Keratinocyte (primary cell): ENCODE results near the gene ZNF544. TPM values are rescaled to one million over a fixed set of nuclear protein-coding genes. Genes with fewer than 3 reads are reported as not detected.

Experiments used
- DNase-seq: peaks from one replicate; pipeline ENCODE4 v3.0.0-alpha.2; 2011; ENCODE audit warnings: low read depth, missing footprints, low spot score
- FAIRE-seq: peaks from 2 replicates; lab custom pipeline; 2011; peaks lifted over from hg19 to GRCh38; lab: Jason Lieb, UNC
- H2AFZ ChIP-seq: 2 replicates; pipeline ENCODE4 v1.6.0; 2012; ENCODE audit warnings: low read length, control low read depth, inconsistent platforms; ENCODE audit not compliant: control insufficient read depth
- H3K27ac ChIP-seq: 2 replicates; pipeline ENCODE4 v1.5.1; 2011; ENCODE audit warnings: low read length; ENCODE audit not compliant: control insufficient read depth, insufficient read depth
- H3K27me3 ChIP-seq: 3 replicates; pipeline ENCODE4 v1.6.0; 2011; ENCODE audit warnings: low read length; ENCODE audit not compliant: control insufficient read depth, insufficient read depth; ENCODE audit errors: extremely low read depth
- H3K36me3 ChIP-seq, 2 experiments: 2 replicates in 1 of 2; 3 replicates in 1 of 2; pipeline ENCODE4 v1.5.1; 2011; ENCODE audit warnings: low read length in 2 of 2, mild to moderate bottlenecking in 1 of 2; ENCODE audit not compliant: control insufficient read depth in 2 of 2, insufficient read depth in 2 of 2; ENCODE audit errors: extremely low read depth in 1 of 2
- H3K4me1 ChIP-seq: 3 replicates; pipeline ENCODE4 v1.5.1; 2011; ENCODE audit warnings: low read length; ENCODE audit not compliant: control insufficient read depth, insufficient read depth; ENCODE audit errors: extremely low read depth
- H3K4me2 ChIP-seq: 3 replicates; pipeline ENCODE4 v1.6.0; 2011; ENCODE audit warnings: low read depth, low read length; ENCODE audit not compliant: control insufficient read depth, insufficient read depth; ENCODE audit errors: extremely low read depth
- H3K4me3 ChIP-seq, 3 experiments: fragments of 200-600 bp in 1 of 3; sonication (generic) in 1 of 3; 2 replicates in 2 of 3; 3 replicates in 1 of 3; pipeline ENCODE4 v1.5.1; 2011 to 2016; ENCODE audit warnings: low read length in 3 of 3, mild to moderate bottlenecking in 3 of 3, control low read depth in 2 of 3, inconsistent platforms in 1 of 3, low read depth in 1 of 3, mixed read lengths in 1 of 3, mixed run types in 1 of 3, moderate library complexity in 1 of 3; ENCODE audit not compliant: control insufficient read depth in 2 of 3, insufficient read depth in 2 of 3; ENCODE audit errors: extremely low read depth in 1 of 3
- H3K79me2 ChIP-seq: 2 replicates; pipeline ENCODE4 v1.6.0; 2012; ENCODE audit warnings: low read length; ENCODE audit not compliant: control insufficient read depth, insufficient read depth
- H3K9ac ChIP-seq: 3 replicates; pipeline ENCODE4 v1.6.0; 2011; ENCODE audit warnings: low read length; ENCODE audit not compliant: control insufficient read depth, insufficient read depth; ENCODE audit errors: extremely low read depth
- H3K9me1 ChIP-seq: 3 replicates; pipeline ENCODE4 v1.6.0; 2011; ENCODE audit warnings: low read length; ENCODE audit not compliant: control insufficient read depth, insufficient read depth; ENCODE audit errors: extremely low read depth
- H3K9me3 ChIP-seq: 2 replicates; pipeline ENCODE4 v1.5.1; 2012; ENCODE audit warnings: low read depth, low read length; ENCODE audit not compliant: control insufficient read depth
- H4K20me1 ChIP-seq: 3 replicates; pipeline ENCODE4 v1.6.0; 2011; ENCODE audit warnings: low read length; ENCODE audit not compliant: control insufficient read depth, insufficient read depth; ENCODE audit errors: extremely low read depth
- CTCF ChIP-seq, 3 experiments: IDR thresholded peaks in 1 of 3; conservative IDR thresholded peaks in 1 of 3; optimal IDR thresholded peaks in 1 of 3; 2 replicates in 2 of 3; 3 replicates in 1 of 3; pipeline versions ENCODE3 to v1.5.1; 2011; ENCODE audit warnings: low read length in 3 of 3, mild to moderate bottlenecking in 3 of 3, moderate library complexity in 2 of 3, control low read depth in 1 of 3, inconsistent platforms in 1 of 3; ENCODE audit not compliant: insufficient read depth in 2 of 3; ENCODE audit errors: extremely low read depth in 1 of 3
- EZH2 ChIP-seq: IDR thresholded peaks from one replicate; pipeline ENCODE4 v1.6.1; 2012; ENCODE audit warnings: inconsistent platforms, mild to moderate bottlenecking, low read length, moderate library complexity
- dilution Hi-C: fragments of 300-500 bp; cut with MboI; formaldehyde crosslinking; loops from one replicate; pipeline ENCODE4 v1.7.0; 2020; ENCODE audit warnings: low sequenced_read_pairs; ENCODE audit not compliant: extremely low pct_ligation_motif_present
- polyA plus RNA-seq, 5 experiments: library from polyadenylated mRNA; depleted of rRNA in 3 of 5; stranded (reverse) in 3 of 5; stranded (forward) in 1 of 5; unstranded in 1 of 5; fragments of >200 nt; gene quantifications; 1 replicate in 1 of 5; 2 replicates in 3 of 5; 3 replicates in 1 of 5; pipeline versions ENCODE4 v1.2.1 to v1.2.3, GENCODE V29; 2011 to 2012; ENCODE audit warnings: missing spikeins in 2 of 5, low read depth in 1 of 5, low replicate concordance in 1 of 5

Gene ZNF544
- polyA plus RNA-seq, 1 donor (not counting 4 experiments of a cell fraction or from before 2014, with no cell fraction given) = 30.9 TPM

- peaks cover 10% of the 10 kb centered on the region for H3K4me1 ChIP-seq
- H3K9me1 ChIP-seq = no peaks in the 10 kb centered on the region
- no peaks in the 10 kb centered on the region for H3K27me3 ChIP-seq
- no peak for TF ChIP-seq EZH2
- no peak for TF ChIP-seq CTCF (optimal IDR thresholded peaks at IDR 0.05 in 1 of 3, IDR thresholded peaks at IDR 0.05 in 1 of 3, conservative IDR thresholded peaks at IDR 0.05 in 1 of 3; ENCODE audit: extremely low read depth in 1 of 3, insufficient read depth in 2 of 3, low read length in 3 of 3)
- dilution Hi-C loops = no loop called here
- H3K79me2 ChIP-seq = peaks cover 32% of the 10 kb centered on the region
- peak; percentile 52 for FAIRE-seq
- peaks cover 18 to 22% of the 10 kb centered on the region in 2 experiments for H3K36me3 ChIP-seq
- H2AFZ ChIP-seq = peak overlapping the region; percentile 75
- no peak for DNase-seq
- peak overlapping the region; percentile 83 to 97 (median 86) for H3K4me3 ChIP-seq
- no peaks in the 10 kb centered on the region for H4K20me1 ChIP-seq
- peak overlapping the region; percentile 88 for H3K4me2 ChIP-seq
- peak overlapping the region; percentile 96 for H3K27ac ChIP-seq
- H3K9me3 ChIP-seq = peaks cover 35% of the 10 kb centered on the region
- peak overlapping the region; percentile 96 for H3K9ac ChIP-seq
These were observed 46.1 kb upstream of the ZNF544 start for GRCh38 chr19:58182577-58182988.

- peak within 1 kb of the TSS; percentile 96 for H3K27ac ChIP-seq
- DNase-seq (peak; percentile 76), FAIRE-seq (peak; percentile 9)
- dilution Hi-C loops = no loop called here
- peak within 1 kb of the TSS; percentile 83 to 97 (median 86) for H3K4me3 ChIP-seq
- H3K4me1 ChIP-seq = peaks cover 10% of the 10 kb centered on the region
- H2AFZ ChIP-seq = peak within 1 kb of the TSS; percentile 95
- peak within 1 kb of the TSS; percentile 88 for H3K4me2 ChIP-seq
- peaks cover 18 to 28% of the 10 kb centered on the region in 2 experiments for H3K36me3 ChIP-seq
- H3K27me3 ChIP-seq = no peaks in the 10 kb centered on the region
- peak within 1 kb of the TSS; percentile 96 for H3K9ac ChIP-seq
- TF ChIP-seq EZH2 (no peak), CTCF (optimal IDR thresholded peaks at IDR 0.05 in 1 of 3, IDR thresholded peaks at IDR 0.05 in 1 of 3, conservative IDR thresholded peaks at IDR 0.05 in 1 of 3; ENCODE audit: extremely low read depth in 1 of 3, insufficient read depth in 2 of 3, low read length in 3 of 3) (no peak)
- H3K9me1 ChIP-seq = no peaks in the 10 kb centered on the region
- peaks cover 35% of the 10 kb centered on the region for H3K9me3 ChIP-seq
- H4K20me1 ChIP-seq = no peaks in the 10 kb centered on the region
- H3K79me2 ChIP-seq = peaks cover 32% of the 10 kb centered on the region
These were observed 45.5 kb upstream of the ZNF544 start, which contains the start of gene ZNF274 for GRCh38 chr19:58182989-58183816. Gene ZNF274, plus strand, starts transcription at chr19:58183061. Its CDS starts 905 bp downstream, at chr19:58183966.
